A549 (cell line): ENCODE measurements around the gene PLEKHA8.

ENCODE experiments used
- CBX2 ChIP-seq: fragments of 200-600 bp; sonication (generic); IDR thresholded peaks from 2 replicates; pipeline ENCODE4 v1.6.1; 2016; ENCODE audit warnings: low read depth, mild to moderate bottlenecking, borderline replicate concordance
- CTCF ChIP-seq: fragments of >200 bp; sonication (Bioruptor Twin); formaldehyde crosslinking; IDR thresholded peaks from 3 replicates; pipeline ENCODE4 v1.5.1; 2016
- EHMT2 ChIP-seq: fragments of 200-600 bp; sonication (generic); IDR thresholded peaks from 2 replicates; pipeline ENCODE4 v1.6.1; 2016; ENCODE audit warnings: antibody characterized with exemption, low read depth, mild to moderate bottlenecking, moderate library complexity
- EP300 ChIP-seq, 2 experiments: fragments of >200 bp; sonication (Bioruptor Twin); formaldehyde crosslinking; IDR thresholded peaks; 2 replicates in 1 of 2; 3 replicates in 1 of 2; pipeline ENCODE4 v1.6.1; 2016 to 2017
- MAZ ChIP-seq: fragments of 150-350 bp; IDR thresholded peaks from 2 replicates; pipeline ENCODE4 v1.6.1; 2014; ENCODE audit warnings: antibody characterized with exemption, low read depth, low read length, borderline replicate concordance
- NFE2L2 ChIP-seq: fragments of 150-350 bp; conservative IDR thresholded peaks from 2 replicates; pipeline ENCODE4 v1.6.1; 2014; ENCODE audit warnings: low read length
- NPAS2 ChIP-seq: fragments of 250-450 bp; sonication (Bioruptor Pico); IDR thresholded peaks from 2 replicates; pipeline ENCODE4 v1.8.0; 2022; ENCODE audit warnings: mild to moderate bottlenecking, moderate library complexity, borderline replicate concordance
- POLR2A ChIP-seq: IDR thresholded peaks from 2 replicates; pipeline ENCODE4 v1.6.1; 2012; ENCODE audit warnings: mild to moderate bottlenecking, low read length
- SREBF2 ChIP-seq: fragments of 450-650 bp; IDR thresholded peaks from 2 replicates; pipeline ENCODE4 v1.6.1; 2014; ENCODE audit warnings: mild to moderate bottlenecking, moderate library complexity
- ZC3H11A ChIP-seq: fragments of 450-650 bp; IDR thresholded peaks from 2 replicates; pipeline ENCODE4 v1.6.1; 2014; ENCODE audit warnings: antibody characterized with exemption, mild to moderate bottlenecking
- TF ChIP-seq, protein P1 (sequence below): IDR thresholded peaks from 2 replicates; pipeline ENCODE4 v1.6.1; 2012
- TF ChIP-seq, protein P2 (sequence below): fragments of 450-650 bp; IDR thresholded peaks from 2 replicates; pipeline ENCODE4 v1.6.1; 2014; ENCODE audit warnings: antibody characterized with exemption

GRCh38 chr7:30159698-30160143 is 131.5 kb downstream of the PLEKHA8 start:
- TF ChIP-seq MAZ (no peak), POLR2A (no peak), CTCF (no peak), NPAS2 (CRISPR knock-in tag) (no peak), CBX2 (no peak), EHMT2 (no peak), NFE2L2 (no peak), EP300 (IDR thresholded peaks at IDR 0.05) (no peak), SREBF2 (no peak), ZC3H11A (no peak)
- TF ChIP-seq, protein P1, sequence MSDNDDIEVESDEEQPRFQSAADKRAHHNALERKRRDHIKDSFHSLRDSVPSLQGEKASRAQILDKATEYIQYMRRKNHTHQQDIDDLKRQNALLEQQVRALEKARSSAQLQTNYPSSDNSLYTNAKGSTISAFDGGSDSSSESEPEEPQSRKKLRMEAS: no peak
- TF ChIP-seq, protein P2, sequence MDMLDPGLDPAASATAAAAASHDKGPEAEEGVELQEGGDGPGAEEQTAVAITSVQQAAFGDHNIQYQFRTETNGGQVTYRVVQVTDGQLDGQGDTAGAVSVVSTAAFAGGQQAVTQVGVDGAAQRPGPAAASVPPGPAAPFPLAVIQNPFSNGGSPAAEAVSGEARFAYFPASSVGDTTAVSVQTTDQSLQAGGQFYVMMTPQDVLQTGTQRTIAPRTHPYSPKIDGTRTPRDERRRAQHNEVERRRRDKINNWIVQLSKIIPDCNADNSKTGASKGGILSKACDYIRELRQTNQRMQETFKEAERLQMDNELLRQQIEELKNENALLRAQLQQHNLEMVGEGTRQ: no peak
